Activated CD8-positive, alpha-beta T cell treated with anti-CD3 and anti-CD28 coated beads for 36 hours (primary cell): ENCODE results near the gene SOD2. TPM values are rescaled to one million over a fixed set of nuclear protein-coding genes. Genes with fewer than 3 reads are reported as not detected.
A peak's percentile ranks its signal among the peaks of the same experiment; 100 is the strongest.
"Not testable (repeated sequence)": the region's sequence is repeated elsewhere in the genome, so short reads cannot be mapped to it uniquely, and the experiment has no call there.

Source experiments
- ATAC-seq: fragments of 200-7000 bp; cut with Tn5 transposase; one replicate; pipeline ENCODE4 v1.10.0; 2021; ENCODE audit warnings: mild to moderate bottlenecking, moderate library complexity
- CTCF ChIA-PET: fragments of 350-600 bp; sonication (Branson Sonifier 250); formaldehyde crosslinking; loops from one replicate; lab custom pipeline; 2021; ENCODE audit warnings: antibody characterized with exemption; lab: Charles Lee
- POLR2A ChIA-PET: fragments of 350-600 bp; sonication (Branson Sonifier 250); formaldehyde crosslinking; loops from one replicate; lab custom pipeline; 2021; ENCODE audit warnings: antibody characterized with exemption; lab: Charles Lee
- DNase-seq: peaks from one replicate; pipeline ENCODE4 v3.0.0-alpha.2; 2020
- H3K27ac Mint-ChIP-seq: one replicate; pipeline ENCODE4 v1.8.0; 2021; ENCODE audit warnings: mild to moderate bottlenecking, mixed read lengths
- H3K27me3 Mint-ChIP-seq: one replicate; pipeline ENCODE4 v1.8.0; 2021; ENCODE audit warnings: mixed read lengths
- H3K36me3 Mint-ChIP-seq: one replicate; pipeline ENCODE4 v1.8.0; 2021; ENCODE audit warnings: low read depth, mixed read lengths
- H3K4me1 Mint-ChIP-seq: one replicate; pipeline ENCODE4 v1.8.0; 2021; ENCODE audit warnings: low read depth, mixed read lengths
- H3K4me3 Mint-ChIP-seq: one replicate; pipeline ENCODE4 v1.8.0; 2021; ENCODE audit warnings: mild to moderate bottlenecking, moderate library complexity, mixed read lengths
- H3K9me3 Mint-ChIP-seq: one replicate; pipeline ENCODE4 v1.8.0; 2021; ENCODE audit warnings: mixed read lengths
- CTCF ChIP-seq: fragments of 200-600 bp; IDR thresholded peaks from one replicate; pipeline ENCODE4 v1.8.0; 2022; ENCODE audit warnings: antibody characterized with exemption, mild to moderate bottlenecking
- intact Hi-C: fragments of 100-400 bp; cut with micrococcal nuclease; formaldehyde crosslinking; loops from one replicate; pipeline ENCODE4 v1.10.0; 2022
- total RNA-seq, 2 experiments: library from RNA; stranded (reverse); gene quantifications; one replicate each; pipeline ENCODE4 v1.2.3, GENCODE V29; 2021

SOD2 gene
- total RNA-seq, 2 experiments from 2014 or later, result 95.5 to 105 TPM

GRCh38 chr6:159713984-159714383 lies 20.9 kb upstream of the SOD2 start:
- no peaks in the 10 kb centered on the region for H3K9me3 Mint-ChIP-seq
- no peak for DNase-seq
- no peaks in the 10 kb centered on the region for H3K4me1 Mint-ChIP-seq
- CTCF ChIA-PET, result no interaction called here
- POLR2A ChIA-PET, result interaction anchor here (2.0 kb wide), 1 partner anchor 13 kb away, joined by 7 read pairs; the partner anchor contains the start of gene WTAP
- no peak for ATAC-seq
- no peak for TF ChIP-seq CTCF
- H3K36me3 Mint-ChIP-seq, result no peaks in the 10 kb centered on the region
- H3K27ac Mint-ChIP-seq, result no peak overlapping the region
- intact Hi-C loops, result no loop called here
- H3K4me3 Mint-ChIP-seq, result no peak overlapping the region
- H3K27me3 Mint-ChIP-seq, result no peaks in the 10 kb centered on the region

- H3K4me3 Mint-ChIP-seq, H3K27me3 Mint-ChIP-seq, DNase-seq, ATAC-seq, H3K27ac Mint-ChIP-seq, H3K36me3 Mint-ChIP-seq, intact Hi-C loops, H3K4me1 Mint-ChIP-seq, H3K9me3 Mint-ChIP-seq: not testable (repeated sequence)
- ChIA-PET POLR2A (interaction anchor here (2.0 kb wide), 1 partner anchor 15 kb away, joined by 7 read pairs; the partner anchor contains the start of gene WTAP), CTCF (interaction anchor here (1.0 kb wide), 1 partner anchor 9 kb away, joined by 3 read pairs; no protein-coding TSS in a partner anchor)
Observed at GRCh38 chr6:159712389-159712788, 19.3 kb upstream of the SOD2 start.

- H3K9me3 Mint-ChIP-seq, H3K27me3 Mint-ChIP-seq: not testable (repeated sequence)
- CTCF ChIA-PET, result interaction anchor here (0.7 kb wide), 1 partner anchor 8 kb away, joined by 3 read pairs; no protein-coding TSS in a partner anchor
Observed at GRCh38 chr6:159710603-159711002, 17.6 kb upstream of the SOD2 start.

GRCh38 chr6:159701413-159701999 lies 8.5 kb upstream of the SOD2 start:
- intact Hi-C loops, result no loop called here
- Mint-ChIP-seq H3K36me3 (peaks cover 2% of the 10 kb centered on the region), H3K9me3 (no peaks in the 10 kb centered on the region), H3K4me3 (no peak overlapping the region), H3K4me1 (peaks cover 8% of the 10 kb centered on the region), H3K27ac (no peak overlapping the region), H3K27me3 (no peaks in the 10 kb centered on the region)
- peak; percentile 68 for ATAC-seq
- no peak for TF ChIP-seq CTCF
- ChIA-PET POLR2A (interaction anchor here (1.5 kb wide), 1 partner anchor 10 kb away, joined by 5 read pairs; no protein-coding TSS in a partner anchor), CTCF (interaction anchor here (0.8 to 1.8 kb wide), 3 partner anchors 10 to 19 kb away, joined by 3 to 4 read pairs (median 3); no protein-coding TSS in a partner anchor)
- DNase-seq, result no peak

More at GRCh38 chr6:159710603-159711002, 17.6 kb upstream of the SOD2 start:
- H3K4me1 Mint-ChIP-seq, H3K36me3 Mint-ChIP-seq, DNase-seq, H3K27ac Mint-ChIP-seq, H3K4me3 Mint-ChIP-seq, ATAC-seq, intact Hi-C loops: not testable (repeated sequence)
- POLR2A ChIA-PET, result interaction anchor here (0.7 kb wide), 1 partner anchor 11 kb away, joined by 3 read pairs; no protein-coding TSS in a partner anchor

- POLR2A ChIA-PET, result interaction anchor here (1.5 kb wide), 1 partner anchor 9 kb away, joined by 5 read pairs; no protein-coding TSS in a partner anchor
- Mint-ChIP-seq H3K36me3 (peaks cover 2% of the 10 kb centered on the region), H3K9me3 (no peaks in the 10 kb centered on the region), H3K27me3 (no peaks in the 10 kb centered on the region), H3K4me1 (peaks cover 8% of the 10 kb centered on the region), H3K4me3 (no peak overlapping the region), H3K27ac (no peak overlapping the region)
- ATAC-seq (no peak), DNase-seq (no peak)
- intact Hi-C loops, result no loop called here
- CTCF ChIA-PET, result interaction anchor here (1.0 to 1.8 kb wide), 2 partner anchors 10 to 19 kb away, joined by 3 to 4 read pairs; no protein-coding TSS in a partner anchor
- no peak for TF ChIP-seq CTCF
Observed at GRCh38 chr6:159700970-159701369, 7.9 kb upstream of the SOD2 start.

GRCh38 chr6:159695984-159696383 lies 2.9 kb upstream of the SOD2 start:
- intact Hi-C loops, result loop anchor here (10.0 kb wide), 1 partner anchor 249 kb away; no protein-coding TSS in a partner anchor
- no peak for DNase-seq
- CTCF ChIA-PET, result no interaction called here
- POLR2A ChIA-PET, result interaction anchor here (0.7 to 6.3 kb wide), 3 partner anchors 24 to 33 kb away, joined by 3 to 41 read pairs (median 4); partner anchors contain the start of gene WTAP
- H3K27me3 Mint-ChIP-seq, result no peaks in the 10 kb centered on the region
- H3K9me3 Mint-ChIP-seq, result no peaks in the 10 kb centered on the region
- TF ChIP-seq CTCF, result no peak
- no peak overlapping the region for H3K27ac Mint-ChIP-seq
- H3K36me3 Mint-ChIP-seq, result peaks cover 12% of the 10 kb centered on the region
- no peak overlapping the region for H3K4me3 Mint-ChIP-seq
- H3K4me1 Mint-ChIP-seq, result peaks cover 25% of the 10 kb centered on the region
- no peak for ATAC-seq
